HepG2 (cell line): ENCODE data around the gene OSGIN1.

Source experiments
- KDM1A ChIP-seq: IDR thresholded peaks from 2 replicates; pipeline ENCODE4 v1.6.1; 2016; ENCODE audit warnings: missing compliant biosample characterization
- NFE2L2 ChIP-seq: fragments of 150-350 bp; IDR thresholded peaks from 2 replicates; pipeline ENCODE4 v1.6.1; 2014; ENCODE audit warnings: low read length
- POLR2AphosphoS5 ChIP-seq: IDR thresholded peaks from 2 replicates; pipeline ENCODE4 v1.6.1; 2012; ENCODE audit warnings: low read depth, low read length
- RERE ChIP-seq: IDR thresholded peaks from 2 replicates; pipeline ENCODE4 v1.6.1; 2016; ENCODE audit warnings: low read depth, missing genetic modification reagents, missing compliant biosample characterization
- REST ChIP-seq, 2 experiments: IDR thresholded peaks; 2 replicates each; pipeline ENCODE4 v1.6.1; 2011 to 2012; ENCODE audit warnings: low read length in 2 of 2, borderline replicate concordance in 1 of 2, low read depth in 1 of 2, mild to moderate bottlenecking in 1 of 2, moderate library complexity in 1 of 2
- ZBTB33 ChIP-seq: sonication (generic); formaldehyde crosslinking; IDR thresholded peaks from 2 replicates; pipeline ENCODE4 v1.4.0; 2020; ENCODE audit warnings: missing genetic modification reagents
- ZBTB7A ChIP-seq: sonication (generic); formaldehyde crosslinking; IDR thresholded peaks from 2 replicates; pipeline ENCODE4 v1.8.0; 2022; ENCODE audit warnings: mild to moderate bottlenecking, missing genetic modification reagents
- ZNF335 ChIP-seq: sonication (generic); formaldehyde crosslinking; IDR thresholded peaks from 2 replicates; pipeline ENCODE4 v1.4.0; 2020; ENCODE audit warnings: missing genetic modification reagents

- no peak for TF ChIP-seq ZNF335
- TF ChIP-seq ZBTB7A, result no peak
- no peak for TF ChIP-seq NFE2L2
- no peak for TF ChIP-seq ZBTB33 (CRISPR knock-in tag)
- TF ChIP-seq RERE (CRISPR knock-in tag), result no peak
- no peak for TF ChIP-seq KDM1A (CRISPR knock-in tag)
- TF ChIP-seq REST (IDR thresholded peaks at IDR 0.05; ENCODE audit: borderline replicate concordance in 1 of 2, low read depth in 1 of 2, low read length in 2 of 2), result no peak
- TF ChIP-seq POLR2AphosphoS5, result no peak
These were observed 26.9 kb upstream of the OSGIN1 start for GRCh38 chr16:83925957-83926725.
